ENCODE results near the gene CLIC1.
A peak's percentile ranks its signal among the peaks of the same experiment; 100 is the strongest.

The CLIC1 gene

DNA sequence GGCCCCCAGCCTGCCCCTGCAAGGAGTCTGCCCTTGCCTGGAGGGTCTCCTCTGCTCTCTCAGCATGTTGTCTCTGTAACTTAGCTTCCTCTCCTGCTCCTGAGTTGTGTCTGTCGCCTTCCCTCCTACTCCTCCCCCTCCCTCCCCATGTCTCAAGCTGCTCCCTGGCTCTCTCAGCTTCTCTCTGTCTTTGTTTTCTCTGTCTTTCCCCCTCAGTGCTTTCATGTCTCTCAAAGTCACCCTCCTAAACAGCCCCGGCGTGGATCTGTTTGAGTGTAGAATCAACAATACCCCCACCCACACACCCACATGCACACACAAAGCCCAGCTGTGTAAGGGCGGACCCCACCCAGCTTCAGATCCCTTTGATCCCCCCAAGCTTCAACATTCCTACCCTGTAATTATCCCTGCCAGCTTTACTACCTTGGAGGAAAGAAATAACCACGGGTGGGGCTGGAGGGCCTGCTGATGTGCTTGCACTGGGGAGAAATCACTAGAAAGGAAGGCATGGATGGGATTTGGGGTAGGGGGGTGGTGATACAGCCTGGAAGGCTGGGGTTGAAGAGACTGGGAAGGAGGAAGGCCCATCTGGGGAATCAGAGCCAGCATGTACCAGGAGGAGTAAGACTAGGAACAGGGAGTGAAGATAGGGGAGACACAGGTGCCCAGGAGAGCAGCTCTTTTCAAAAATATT, 22.2 kb downstream of the CLIC1 start:
- no peak overlapping the region for H2AFZ ChIP-seq (ENCODE audit: low read depth)
- H3K9ac ChIP-seq, result no peak overlapping the region
- H3K4me1 ChIP-seq (ENCODE audit: low read depth, poor library complexity, severe bottlenecking), result peaks cover 7% of the 10 kb centered on the region
- H4K20me1 ChIP-seq (ENCODE audit: insufficient read depth), result no peaks in the 10 kb centered on the region
- H3K79me2 ChIP-seq (ENCODE audit: insufficient read depth, low read depth), result no peaks in the 10 kb centered on the region
- H3K4me2 ChIP-seq, result no peak overlapping the region
- H3K4me3 ChIP-seq (IDR thresholded peaks at IDR 0.05; ENCODE audit: insufficient read depth, low read depth, low read length), result no peak overlapping the region
- H3K27ac ChIP-seq, result no peak overlapping the region
- TF ChIP-seq, protein P1, sequence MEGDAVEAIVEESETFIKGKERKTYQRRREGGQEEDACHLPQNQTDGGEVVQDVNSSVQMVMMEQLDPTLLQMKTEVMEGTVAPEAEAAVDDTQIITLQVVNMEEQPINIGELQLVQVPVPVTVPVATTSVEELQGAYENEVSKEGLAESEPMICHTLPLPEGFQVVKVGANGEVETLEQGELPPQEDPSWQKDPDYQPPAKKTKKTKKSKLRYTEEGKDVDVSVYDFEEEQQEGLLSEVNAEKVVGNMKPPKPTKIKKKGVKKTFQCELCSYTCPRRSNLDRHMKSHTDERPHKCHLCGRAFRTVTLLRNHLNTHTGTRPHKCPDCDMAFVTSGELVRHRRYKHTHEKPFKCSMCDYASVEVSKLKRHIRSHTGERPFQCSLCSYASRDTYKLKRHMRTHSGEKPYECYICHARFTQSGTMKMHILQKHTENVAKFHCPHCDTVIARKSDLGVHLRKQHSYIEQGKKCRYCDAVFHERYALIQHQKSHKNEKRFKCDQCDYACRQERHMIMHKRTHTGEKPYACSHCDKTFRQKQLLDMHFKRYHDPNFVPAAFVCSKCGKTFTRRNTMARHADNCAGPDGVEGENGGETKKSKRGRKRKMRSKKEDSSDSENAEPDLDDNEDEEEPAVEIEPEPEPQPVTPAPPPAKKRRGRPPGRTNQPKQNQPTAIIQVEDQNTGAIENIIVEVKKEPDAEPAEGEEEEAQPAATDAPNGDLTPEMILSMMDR (conservative IDR thresholded peaks at IDR 0.05; ENCODE audit: low read depth, low read length), result no peak
- no peaks in the 10 kb centered on the region for H3K36me3 ChIP-seq (ENCODE audit: insufficient read depth)
- H3K27me3 ChIP-seq (ENCODE audit: insufficient read depth, low read depth), result no peaks in the 10 kb centered on the region

DNA sequence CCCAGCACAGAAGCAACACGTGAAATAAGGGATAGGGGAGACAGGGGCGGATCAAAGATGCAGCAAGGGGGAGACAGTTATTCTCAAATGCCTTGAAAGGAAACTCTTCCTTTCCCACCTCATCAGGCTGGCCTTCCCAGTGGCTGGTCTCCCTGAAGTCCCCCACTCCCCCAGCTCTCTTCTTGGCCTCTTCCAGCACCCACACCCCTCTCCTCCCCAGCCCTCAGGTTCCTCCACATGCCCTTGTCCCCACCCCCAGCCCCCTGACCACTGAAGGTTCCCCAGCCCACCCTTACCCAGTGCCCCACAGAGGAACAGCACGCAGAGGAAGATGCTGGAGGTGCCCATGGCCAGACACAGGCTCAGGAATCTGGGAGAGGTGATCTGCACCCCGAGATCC, 22.9 kb downstream of the CLIC1 start:
- Histone ChIP-seq H4K20me1 (ENCODE audit: insufficient read depth) (no peaks in the 10 kb centered on the region), H3K27me3 (ENCODE audit: insufficient read depth, low read depth) (no peaks in the 10 kb centered on the region), H3K4me3 (IDR thresholded peaks at IDR 0.05; ENCODE audit: insufficient read depth, low read depth, low read length) (no peak overlapping the region), H3K4me1 (ENCODE audit: low read depth, poor library complexity, severe bottlenecking) (peaks cover 7% of the 10 kb centered on the region), H2AFZ (ENCODE audit: low read depth) (no peak overlapping the region), H3K79me2 (ENCODE audit: insufficient read depth, low read depth) (no peaks in the 10 kb centered on the region), H3K4me2 (no peak overlapping the region), H3K27ac (no peak overlapping the region), H3K9ac (no peak overlapping the region), H3K36me3 (ENCODE audit: insufficient read depth) (no peaks in the 10 kb centered on the region)
- TF ChIP-seq, protein P1 (conservative IDR thresholded peaks at IDR 0.05; ENCODE audit: low read depth, low read length), result no peak

DNA sequence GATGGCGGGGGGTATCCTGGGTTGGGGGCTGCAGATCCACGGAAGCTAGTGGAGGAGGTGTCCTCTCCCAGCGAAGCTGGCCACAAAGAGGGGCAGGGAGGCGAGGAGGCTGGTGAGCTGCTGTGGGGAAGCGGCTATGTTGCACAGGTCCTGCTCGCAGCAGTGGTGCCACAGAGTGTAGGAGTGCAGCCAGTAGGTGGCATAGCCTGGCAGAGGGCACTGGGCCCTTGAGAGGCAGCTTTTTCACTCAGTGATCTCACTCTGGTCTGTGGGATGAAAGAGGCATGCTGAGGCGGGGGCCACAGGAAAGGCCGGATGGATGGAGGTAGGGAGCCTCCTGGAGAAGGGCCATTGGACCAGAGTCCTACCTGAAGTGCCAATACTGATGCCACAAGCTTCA, 24.0 kb downstream of the CLIC1 start:
- Histone ChIP-seq H4K20me1 (ENCODE audit: insufficient read depth) (no peaks in the 10 kb centered on the region), H2AFZ (ENCODE audit: low read depth) (no peak overlapping the region), H3K4me3 (IDR thresholded peaks at IDR 0.05; ENCODE audit: insufficient read depth, low read depth, low read length) (no peak overlapping the region), H3K9ac (no peak overlapping the region), H3K27ac (no peak overlapping the region), H3K36me3 (ENCODE audit: insufficient read depth) (no peaks in the 10 kb centered on the region), H3K79me2 (ENCODE audit: insufficient read depth, low read depth) (no peaks in the 10 kb centered on the region), H3K4me1 (ENCODE audit: low read depth, poor library complexity, severe bottlenecking) (peaks cover 7% of the 10 kb centered on the region), H3K4me2 (no peak overlapping the region), H3K27me3 (ENCODE audit: insufficient read depth, low read depth) (no peaks in the 10 kb centered on the region)
- TF ChIP-seq, protein P1 (conservative IDR thresholded peaks at IDR 0.05; ENCODE audit: low read depth, low read length), result 0 out of 2 replicates have a peak, but pooled peaks have one; percentile 24

DNA sequence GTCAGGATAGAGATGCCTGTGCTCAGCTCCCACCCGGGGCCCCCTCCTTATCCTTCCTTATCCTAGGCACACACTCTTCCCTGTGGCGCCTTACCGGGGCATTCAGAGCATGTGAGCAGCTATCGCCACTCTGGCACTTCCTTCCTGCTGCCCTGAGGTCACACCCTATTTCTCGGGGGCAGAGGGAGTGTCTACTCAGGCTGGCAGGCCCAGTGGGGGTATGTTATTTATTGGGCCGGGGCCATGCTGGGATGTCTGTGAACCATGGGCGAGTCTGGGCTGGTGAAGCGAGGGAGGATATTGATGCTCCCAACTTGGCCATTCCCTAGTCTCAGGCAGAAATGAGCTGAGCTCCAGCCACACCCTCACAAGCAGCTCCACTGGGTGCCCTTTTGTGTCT, 25.1 kb downstream of the CLIC1 start:
- TF ChIP-seq, protein P1 (conservative IDR thresholded peaks at IDR 0.05; ENCODE audit: low read depth, low read length), result no peak
- no peak overlapping the region for H3K4me2 ChIP-seq
- no peaks in the 10 kb centered on the region for H4K20me1 ChIP-seq (ENCODE audit: insufficient read depth)
- peaks cover 7% of the 10 kb centered on the region for H3K4me1 ChIP-seq (ENCODE audit: low read depth, poor library complexity, severe bottlenecking)
- H2AFZ ChIP-seq (ENCODE audit: low read depth), result no peak overlapping the region
- no peaks in the 10 kb centered on the region for H3K79me2 ChIP-seq (ENCODE audit: insufficient read depth, low read depth)
- H3K27ac ChIP-seq, result no peak overlapping the region
- H3K4me3 ChIP-seq (IDR thresholded peaks at IDR 0.05; ENCODE audit: insufficient read depth, low read depth, low read length), result no peak overlapping the region
- H3K9ac ChIP-seq, result no peak overlapping the region
- no peaks in the 10 kb centered on the region for H3K36me3 ChIP-seq (ENCODE audit: insufficient read depth)
- H3K27me3 ChIP-seq (ENCODE audit: insufficient read depth, low read depth), result 0 out of 2 replicates have a peak, but pooled peaks cover 2% of the 10 kb centered on the region
